Memory B cell (primary cell): ENCODE data around the gene RCAN1.

Experiments used
- ATAC-seq: fragments of 150-1000 bp; cut with Tn5 transposase; 2 replicates; pipeline ENCODE4 v1.10.0; 2021; ENCODE audit warnings: low read depth, mild to moderate bottlenecking, moderate library complexity
- DNase-seq, 2 donors: peaks; one replicate each; pipeline ENCODE4 v3.0.0; 2022; ENCODE audit warnings: low spot score in 2 of 2
- H3K27ac Mint-ChIP-seq: one replicate; pipeline ENCODE4 v1.8.0; 2022; ENCODE audit warnings: mild to moderate bottlenecking, moderate library complexity, mixed read lengths
- H3K27me3 Mint-ChIP-seq: one replicate; pipeline ENCODE4 v1.8.0; 2022; ENCODE audit warnings: mixed read lengths
- H3K36me3 Mint-ChIP-seq: one replicate; pipeline ENCODE4 v1.8.0; 2022; ENCODE audit warnings: mild to moderate bottlenecking, mixed read lengths
- H3K4me1 Mint-ChIP-seq: one replicate; pipeline ENCODE4 v1.8.0; 2022; ENCODE audit warnings: mixed read lengths
- H3K4me3 Mint-ChIP-seq: one replicate; pipeline ENCODE4 v1.8.0; 2022; ENCODE audit warnings: mild to moderate bottlenecking, moderate library complexity, mixed read lengths
- H3K9me3 Mint-ChIP-seq: one replicate; pipeline ENCODE4 v1.8.0; 2022; ENCODE audit warnings: mixed read lengths

RCAN1 gene

DNA sequence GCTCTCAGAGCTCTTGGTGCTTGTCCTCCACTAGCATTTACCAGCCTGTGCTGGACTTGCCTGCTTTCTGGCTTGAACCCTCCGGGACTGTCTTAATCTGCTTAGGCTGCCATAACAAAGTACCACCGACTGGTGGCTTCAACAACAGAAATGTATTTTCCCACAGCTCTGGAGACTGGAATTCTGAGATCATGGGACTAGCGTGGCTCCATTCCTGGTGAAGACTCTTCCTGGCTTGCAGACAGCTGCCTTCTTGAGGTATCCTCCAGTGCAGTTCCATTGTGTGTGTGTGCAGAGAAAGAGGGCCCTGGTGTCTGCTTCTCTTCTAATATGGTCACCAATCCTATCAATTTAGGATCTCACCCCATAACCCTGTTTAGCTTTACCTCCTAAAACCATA, 22.0 kb upstream of the RCAN1 start:
- peaks cover 1% of the 10 kb centered on the region for H3K27me3 Mint-ChIP-seq
- H3K36me3 Mint-ChIP-seq = no peaks in the 10 kb centered on the region
- ATAC-seq (no peak), DNase-seq (no peak)
- peaks cover 15% of the 10 kb centered on the region for H3K4me1 Mint-ChIP-seq
- H3K9me3 Mint-ChIP-seq = no peaks in the 10 kb centered on the region
- no peak overlapping the region for H3K27ac Mint-ChIP-seq
- H3K4me3 Mint-ChIP-seq = no peak overlapping the region

DNA sequence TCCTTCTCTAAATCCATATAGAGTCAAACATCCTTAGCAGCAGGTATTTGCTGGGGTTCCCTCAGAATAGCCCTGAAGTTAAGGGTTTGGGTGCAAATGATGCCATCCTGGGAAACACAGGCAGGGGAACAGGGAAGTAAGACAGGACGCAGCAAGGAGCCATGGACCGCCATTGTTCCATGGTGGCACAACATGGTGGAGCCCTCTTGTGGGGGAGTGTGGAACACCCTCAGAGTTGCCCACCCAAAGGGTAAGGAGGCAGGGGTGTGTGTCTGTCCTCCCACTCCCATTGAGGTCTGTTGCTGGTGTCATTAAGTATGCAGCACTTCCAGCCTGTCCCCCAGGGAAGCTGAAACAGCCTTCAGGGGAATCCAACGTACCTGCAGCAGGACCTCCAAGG, 20.4 kb upstream of the RCAN1 start:
- Mint-ChIP-seq H3K27me3 (peaks cover 1% of the 10 kb centered on the region), H3K4me3 (no peak overlapping the region), H3K9me3 (no peaks in the 10 kb centered on the region), H3K27ac (no peak overlapping the region), H3K4me1 (peaks cover 5% of the 10 kb centered on the region), H3K36me3 (no peaks in the 10 kb centered on the region)
- DNase-seq = no peak
- no peak for ATAC-seq

DNA sequence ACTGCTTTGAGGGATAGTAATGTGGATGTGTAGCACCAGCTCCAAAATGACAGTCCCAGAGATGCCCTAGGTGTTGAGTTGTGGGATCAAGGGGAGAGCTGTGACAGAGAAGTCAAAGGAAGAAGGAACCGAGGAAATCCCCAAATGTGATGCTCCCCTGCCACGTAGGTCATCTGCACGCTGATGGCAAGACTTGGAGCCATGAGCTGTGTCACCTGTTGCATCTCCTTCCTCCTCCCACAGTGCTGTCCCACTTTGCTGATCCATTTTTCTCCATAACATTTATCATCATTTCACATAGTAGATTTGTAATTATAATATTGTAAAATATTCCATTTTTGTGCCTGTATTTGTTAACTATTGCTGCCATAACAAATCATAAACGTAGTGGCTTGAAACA, 17.6 kb upstream of the RCAN1 start:
- Mint-ChIP-seq H3K4me3 (no peak overlapping the region), H3K4me1 (no peaks in the 10 kb centered on the region), H3K27ac (no peak overlapping the region), H3K36me3 (no peaks in the 10 kb centered on the region), H3K27me3 (peaks cover 1% of the 10 kb centered on the region), H3K9me3 (no peaks in the 10 kb centered on the region)
- DNase-seq (no peak), ATAC-seq (no peak)

DNA sequence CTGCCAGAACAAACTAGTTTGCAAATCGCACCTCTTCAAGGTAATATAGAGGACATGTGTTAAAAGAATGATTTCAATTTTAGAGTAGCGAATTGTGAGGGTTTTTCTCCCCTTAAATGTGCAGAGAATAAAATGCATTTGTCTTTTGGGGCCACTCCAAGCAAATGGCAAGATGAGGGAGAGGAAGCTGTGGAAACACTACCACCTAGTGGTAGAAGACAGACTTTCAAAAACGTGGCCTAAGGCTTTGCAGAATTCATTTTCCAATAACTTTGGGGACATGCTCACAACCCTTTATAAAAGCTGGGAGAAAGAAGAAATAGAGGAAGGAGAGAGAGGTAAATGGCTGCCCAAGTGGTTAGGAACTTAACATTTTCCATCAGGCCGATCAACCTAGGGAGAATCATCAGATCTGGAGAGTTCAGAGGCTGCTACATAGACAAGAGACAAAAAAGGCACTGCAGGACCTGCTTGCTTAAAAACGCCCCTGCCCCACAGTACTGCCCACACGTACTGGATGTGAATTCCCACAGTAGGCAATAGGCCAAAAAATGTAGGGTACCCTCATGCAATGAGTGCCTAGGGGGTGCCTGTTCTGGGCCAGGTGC, 15.7 kb upstream of the RCAN1 start:
- H3K4me3 Mint-ChIP-seq = no peak overlapping the region
- H3K9me3 Mint-ChIP-seq = no peaks in the 10 kb centered on the region
- ATAC-seq (peak; percentile 77), DNase-seq (peak; percentile 30 to 44)
- no peak overlapping the region for H3K27ac Mint-ChIP-seq
- H3K27me3 Mint-ChIP-seq = peaks cover 5% of the 10 kb centered on the region
- no peaks in the 10 kb centered on the region for H3K4me1 Mint-ChIP-seq
- H3K36me3 Mint-ChIP-seq = no peaks in the 10 kb centered on the region

DNA sequence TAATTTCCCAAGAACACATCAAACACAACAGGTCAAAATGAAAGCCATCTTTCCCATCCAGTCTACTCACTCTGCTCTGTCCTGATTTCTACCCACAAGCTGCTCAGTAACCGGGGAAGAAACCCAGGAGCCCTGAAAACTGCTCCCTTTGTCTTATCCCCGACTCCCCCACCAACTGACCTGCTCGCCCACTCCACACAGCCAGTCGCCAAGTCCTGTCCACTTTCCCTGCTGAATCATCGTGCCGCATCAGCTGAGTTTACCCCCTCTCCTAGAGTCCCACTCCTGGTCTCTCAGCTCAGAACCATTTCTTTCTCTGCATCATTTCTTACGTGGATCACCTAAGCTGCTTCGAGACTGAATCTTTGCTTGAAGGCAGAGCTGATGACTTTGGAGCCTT, 11.2 kb upstream of the RCAN1 start:
- peaks cover 16% of the 10 kb centered on the region for H3K27me3 Mint-ChIP-seq
- no peaks in the 10 kb centered on the region for H3K36me3 Mint-ChIP-seq
- DNase-seq (no peak), ATAC-seq (no peak)
- no peaks in the 10 kb centered on the region for H3K9me3 Mint-ChIP-seq
- H3K4me1 Mint-ChIP-seq = peaks cover 6% of the 10 kb centered on the region
- H3K4me3 Mint-ChIP-seq = no peak overlapping the region
- no peak overlapping the region for H3K27ac Mint-ChIP-seq

DNA sequence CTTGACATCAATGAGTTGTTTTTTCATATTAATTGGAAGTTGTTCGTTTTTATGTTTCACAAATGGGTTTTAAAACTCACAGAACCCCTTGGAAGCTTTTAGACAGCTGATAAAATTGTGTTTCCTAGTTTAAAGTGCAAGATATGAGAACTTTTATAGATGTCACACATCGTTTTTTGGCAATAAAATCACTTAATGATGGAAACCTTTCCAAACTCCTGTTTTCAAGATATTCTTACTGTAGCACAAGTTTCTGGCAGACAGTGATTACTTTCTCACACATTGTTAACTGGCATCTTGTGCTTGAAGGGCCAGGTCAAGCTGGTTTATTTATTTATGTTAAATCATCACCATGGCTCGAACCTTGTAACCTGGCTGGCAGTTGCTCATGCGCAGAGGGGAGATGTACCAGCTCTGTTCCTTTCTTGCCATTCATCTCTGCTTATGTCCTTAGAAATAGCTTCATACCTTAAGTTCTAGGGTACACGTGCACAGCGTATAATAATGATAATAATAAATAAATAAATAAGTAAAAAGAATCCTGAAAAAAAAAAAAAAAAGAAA, 10.2 kb upstream of the RCAN1 start:
- peaks cover 18% of the 10 kb centered on the region for H3K27me3 Mint-ChIP-seq

DNA sequence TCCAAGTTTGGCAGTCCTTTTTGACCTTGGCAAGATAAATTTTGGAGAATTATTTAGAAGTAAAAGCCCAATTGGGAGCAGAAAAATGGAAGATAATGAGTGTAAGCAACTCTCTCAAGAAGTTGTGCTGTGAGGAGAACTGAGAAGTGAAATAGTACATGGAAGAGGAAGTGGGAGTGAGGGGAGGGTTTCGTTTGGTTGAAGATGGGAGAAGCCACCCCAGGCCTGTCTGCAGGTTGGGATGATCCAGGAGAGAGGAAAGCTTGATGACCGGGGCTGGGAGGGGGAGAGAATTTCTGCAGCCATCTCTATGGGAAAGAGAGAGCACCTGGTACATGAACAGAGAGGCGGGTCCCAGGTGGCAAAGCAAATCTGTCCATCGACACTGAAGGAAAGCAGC, 8.6 kb upstream of the RCAN1 start:
- Mint-ChIP-seq H3K36me3 (no peaks in the 10 kb centered on the region), H3K4me3 (no peak overlapping the region), H3K9me3 (no peaks in the 10 kb centered on the region), H3K4me1 (peaks cover 6% of the 10 kb centered on the region), H3K27me3 (peaks cover 18% of the 10 kb centered on the region), H3K27ac (no peak overlapping the region)
- DNase-seq = no peak
- ATAC-seq = no peak

More for the DNA sequence above, 10.2 kb upstream of the RCAN1 start:
- H3K9me3 Mint-ChIP-seq = no peaks in the 10 kb centered on the region
- peaks cover 6% of the 10 kb centered on the region for H3K4me1 Mint-ChIP-seq
- no peak for DNase-seq
- no peak overlapping the region for H3K27ac Mint-ChIP-seq
- ATAC-seq = no peak
- no peak overlapping the region for H3K4me3 Mint-ChIP-seq
- H3K36me3 Mint-ChIP-seq = no peaks in the 10 kb centered on the region

DNA sequence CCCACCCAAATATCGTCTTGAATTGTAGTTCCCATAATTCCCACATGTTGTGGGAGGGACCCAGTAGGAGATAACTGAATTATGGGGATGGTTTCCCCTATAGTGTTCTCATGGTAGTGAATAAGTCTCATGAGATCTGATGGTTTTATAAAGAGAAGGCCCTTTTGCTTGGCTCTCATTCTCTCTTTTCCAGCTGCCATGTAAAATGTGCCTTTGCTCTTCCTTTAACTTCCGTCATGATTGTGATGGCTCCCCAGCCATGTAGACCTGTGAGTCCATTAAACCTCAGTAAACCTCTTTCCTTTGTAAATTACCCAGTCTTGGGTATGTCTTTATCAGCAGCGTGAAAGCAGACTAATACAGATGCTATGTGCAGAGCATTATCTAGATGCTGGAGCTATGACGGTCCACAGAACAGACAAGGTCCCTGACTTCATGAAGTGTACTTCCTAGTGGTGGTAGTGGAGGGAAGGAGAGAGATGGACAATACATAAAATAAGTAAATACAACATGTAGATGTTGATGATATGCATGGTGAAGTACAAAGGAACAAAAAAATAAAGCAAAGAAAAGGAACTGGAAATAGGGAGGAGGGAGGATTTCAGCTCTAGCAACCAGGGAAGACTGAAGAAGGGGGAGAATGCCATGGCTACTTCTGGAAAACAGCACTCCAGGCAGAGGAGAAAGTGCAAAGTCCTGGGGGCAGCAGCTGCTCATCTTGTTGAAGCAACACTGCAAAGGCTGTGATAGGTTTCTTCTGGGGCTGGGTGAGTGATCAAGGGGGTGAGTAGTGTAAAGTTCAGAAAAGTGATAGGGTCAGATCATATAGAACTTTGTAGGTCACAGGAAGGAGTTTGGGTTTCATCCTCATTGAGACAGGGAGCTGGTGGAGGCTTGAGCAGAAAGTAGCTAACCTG, 6.8 kb upstream of the RCAN1 start:
- H3K4me3 Mint-ChIP-seq = no peak overlapping the region
- H3K9me3 Mint-ChIP-seq = no peaks in the 10 kb centered on the region
- H3K4me1 Mint-ChIP-seq = peaks cover 6% of the 10 kb centered on the region
- ATAC-seq = no peak
- H3K36me3 Mint-ChIP-seq = no peaks in the 10 kb centered on the region
- H3K27me3 Mint-ChIP-seq = peaks cover 16% of the 10 kb centered on the region
- DNase-seq = no peak
- H3K27ac Mint-ChIP-seq = no peak overlapping the region

DNA sequence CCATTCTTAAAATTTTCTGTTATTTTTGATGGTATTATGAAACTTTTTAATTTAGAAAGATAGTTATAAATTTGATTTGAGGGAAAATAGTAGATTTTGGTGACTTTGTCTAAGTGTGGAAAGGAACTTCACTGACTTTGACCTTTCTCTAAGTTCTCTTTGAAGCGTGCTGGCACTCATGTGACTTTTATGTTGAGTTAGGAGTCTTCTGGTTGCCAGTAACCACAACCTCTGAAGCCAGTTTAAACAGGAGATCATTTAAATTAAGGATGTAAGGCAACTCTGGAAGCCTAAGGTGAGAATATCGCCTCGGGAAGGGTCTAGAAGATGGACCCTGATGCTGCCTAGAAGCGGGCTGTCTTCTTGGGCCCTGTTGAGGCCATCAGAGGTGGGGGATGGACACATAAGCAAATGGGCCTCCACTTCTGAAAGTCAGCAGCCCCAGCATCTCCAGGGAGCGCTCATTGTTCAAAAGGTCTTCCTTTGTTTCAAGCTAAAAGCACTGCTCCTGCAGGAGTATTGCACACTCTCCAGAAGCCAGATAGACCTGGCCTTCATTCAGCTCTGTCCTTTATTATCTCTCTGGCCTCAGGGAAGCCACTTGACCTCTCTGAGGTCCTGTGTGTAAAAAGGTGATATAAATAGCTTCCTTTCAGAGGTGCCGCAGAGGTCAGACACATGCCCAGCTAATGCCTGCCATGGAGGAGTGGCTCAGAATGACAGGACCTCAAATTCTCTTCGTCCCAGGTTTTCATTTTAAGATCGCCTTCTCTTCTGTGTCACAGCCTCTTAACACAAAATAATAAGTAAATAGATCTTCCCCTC, 5.1 kb upstream of the RCAN1 start:
- Mint-ChIP-seq H3K36me3 (no peaks in the 10 kb centered on the region), H3K4me3 (no peak overlapping the region), H3K27me3 (peaks cover 13% of the 10 kb centered on the region), H3K9me3 (no peaks in the 10 kb centered on the region), H3K4me1 (peaks cover 8% of the 10 kb centered on the region), H3K27ac (no peak overlapping the region)
- DNase-seq (no peak), ATAC-seq (no peak)

DNA sequence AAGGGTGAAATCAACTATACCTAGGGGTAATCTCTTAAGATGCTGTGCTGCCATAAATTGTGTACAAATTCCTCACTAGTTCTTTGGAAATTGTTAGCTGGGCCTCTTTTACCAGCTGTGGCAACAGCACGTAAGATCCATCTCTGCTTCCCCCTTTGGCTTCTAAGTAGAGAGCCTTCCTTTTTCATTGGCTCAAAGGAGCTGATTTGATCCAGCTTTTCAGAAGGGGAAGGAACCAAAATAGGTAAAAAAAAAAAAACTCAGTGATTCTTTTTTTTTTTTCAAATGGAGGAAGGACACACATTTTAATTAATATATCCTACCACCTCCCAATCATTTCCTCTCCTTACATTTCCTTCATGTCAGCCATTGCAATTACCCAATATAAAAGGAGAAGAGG, 4.0 kb upstream of the RCAN1 start:
- H3K36me3 Mint-ChIP-seq = no peaks in the 10 kb centered on the region
- peaks cover 10% of the 10 kb centered on the region for H3K4me1 Mint-ChIP-seq
- no peak for DNase-seq
- H3K9me3 Mint-ChIP-seq = no peaks in the 10 kb centered on the region
- peaks cover 13% of the 10 kb centered on the region for H3K27me3 Mint-ChIP-seq
- ATAC-seq = no peak
- H3K4me3 Mint-ChIP-seq = no peak overlapping the region
- no peak overlapping the region for H3K27ac Mint-ChIP-seq

DNA sequence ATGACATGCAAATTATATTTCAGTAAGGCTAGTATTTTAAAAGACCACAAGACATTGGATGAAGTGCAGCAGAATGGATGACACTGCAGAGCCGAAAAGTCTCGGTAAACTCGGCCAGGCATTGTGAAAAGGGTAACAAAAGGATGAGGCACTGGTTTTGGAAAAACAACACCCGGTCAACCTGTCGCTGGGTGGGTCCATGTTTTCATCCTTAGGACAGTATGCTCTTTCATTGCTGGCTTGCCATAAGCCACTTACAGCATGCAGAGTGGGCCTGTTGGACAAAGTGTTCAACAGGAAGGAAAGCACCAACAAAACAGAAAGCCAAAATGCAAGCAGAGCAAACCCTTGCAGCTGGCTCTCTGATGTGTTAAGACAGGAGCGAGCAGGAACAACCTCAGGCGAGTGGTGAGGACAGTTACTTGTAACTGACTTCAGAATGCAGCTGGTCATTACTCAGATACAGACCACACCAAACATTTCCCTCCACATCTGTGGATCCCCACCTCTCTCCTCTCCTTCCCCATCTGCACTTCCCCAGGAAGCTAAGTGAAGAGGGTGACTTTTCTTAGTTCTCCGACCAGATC, 2.9 kb upstream of the RCAN1 start:
- H3K27ac Mint-ChIP-seq = no peak overlapping the region
- peaks cover 10% of the 10 kb centered on the region for H3K27me3 Mint-ChIP-seq
- H3K4me1 Mint-ChIP-seq = peaks cover 9% of the 10 kb centered on the region

DNA sequence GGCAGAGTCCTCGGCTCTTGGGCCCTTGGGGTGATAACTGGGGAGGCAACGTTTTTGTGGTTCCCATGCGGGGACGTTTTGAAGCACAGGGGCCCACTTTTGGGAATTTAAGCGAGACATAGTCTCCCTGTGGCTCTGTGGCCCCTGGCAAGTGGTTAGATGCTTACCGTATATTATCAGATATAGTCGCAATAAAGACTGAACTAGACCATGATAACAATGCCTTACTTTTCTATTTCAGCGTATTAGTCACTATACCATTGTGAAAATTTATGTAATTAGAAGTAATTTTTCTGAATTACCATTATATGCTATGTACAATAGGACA, 538 bp upstream of the RCAN1 start:
- H3K36me3 Mint-ChIP-seq = no peaks in the 10 kb centered on the region
- peaks cover 10% of the 10 kb centered on the region for H3K4me1 Mint-ChIP-seq
- no peak overlapping the region for H3K27ac Mint-ChIP-seq
- DNase-seq = no peak
- ATAC-seq = peak; percentile 2
- H3K27me3 Mint-ChIP-seq = no peaks in the 10 kb centered on the region
- H3K4me3 Mint-ChIP-seq = peak overlapping the region; percentile 80
- H3K9me3 Mint-ChIP-seq = no peaks in the 10 kb centered on the region

More for the DNA sequence above, 2.9 kb upstream of the RCAN1 start:
- Mint-ChIP-seq H3K36me3 (no peaks in the 10 kb centered on the region), H3K4me3 (no peak overlapping the region), H3K9me3 (no peaks in the 10 kb centered on the region)
- DNase-seq = no peak
- ATAC-seq = no peak

DNA sequence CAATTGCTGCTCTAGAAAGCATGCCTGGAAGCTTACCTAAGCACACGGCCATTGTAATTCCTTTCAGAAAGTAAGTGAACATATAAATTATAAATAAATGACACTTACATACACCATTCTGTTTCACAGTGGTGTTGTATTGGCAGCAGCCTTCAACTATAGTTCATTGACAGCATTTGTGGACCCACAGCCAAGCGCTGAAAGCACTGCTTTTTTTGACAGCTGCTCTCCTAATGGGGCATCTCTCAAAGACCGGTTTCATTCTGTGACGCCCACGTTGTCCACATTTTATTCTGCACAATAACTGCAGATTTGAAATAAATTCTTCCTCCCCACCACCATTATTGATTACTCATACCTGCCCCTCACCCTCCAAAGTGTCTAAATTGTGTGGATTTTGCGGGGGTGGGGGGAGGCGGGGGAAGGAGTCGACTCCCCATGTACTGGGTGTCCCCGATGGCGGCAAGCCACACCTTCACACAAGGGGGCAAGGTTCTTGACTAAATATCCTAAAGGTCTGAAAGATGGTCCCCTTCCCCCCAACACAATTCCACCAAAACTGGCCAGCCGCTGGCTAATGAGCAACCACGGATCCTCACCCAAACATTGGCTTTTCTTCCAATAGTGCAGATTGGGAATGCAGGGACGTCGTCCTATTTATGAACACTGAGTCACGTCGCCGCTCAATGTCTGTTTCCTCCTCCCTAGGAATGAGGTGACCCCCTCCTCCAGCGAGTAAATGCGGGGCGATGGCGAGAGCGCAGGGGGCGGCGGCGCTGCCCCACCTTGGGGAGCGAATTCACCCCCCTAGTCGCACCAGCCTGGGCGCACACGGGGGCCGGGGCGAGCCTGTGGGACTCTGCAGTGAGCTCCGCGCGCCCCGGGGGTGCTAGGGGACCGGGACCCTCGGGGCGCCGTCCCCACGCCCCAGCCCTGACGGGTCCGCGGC, 960 bp downstream of the RCAN1 start:
- H3K36me3 Mint-ChIP-seq = no peaks in the 10 kb centered on the region
- ATAC-seq (no peak), DNase-seq (no peak)
- peak overlapping the region; percentile 77 for H3K4me3 Mint-ChIP-seq
- H3K4me1 Mint-ChIP-seq = peaks cover 10% of the 10 kb centered on the region
- no peaks in the 10 kb centered on the region for H3K9me3 Mint-ChIP-seq
- H3K27ac Mint-ChIP-seq = no peak overlapping the region
- H3K27me3 Mint-ChIP-seq = no peaks in the 10 kb centered on the region
